ENCODE data around the gene SIPA1L3.

- no peak for TF ChIP-seq CSRNP3 (CRISPR knock-in tag; IDR thresholded peaks at IDR 0.05)
- no peak for TF ChIP-seq ZFP3 (CRISPR knock-in tag; IDR thresholded peaks at IDR 0.05)
- no peak for TF ChIP-seq TCF4 (CRISPR knock-in tag; IDR thresholded peaks at IDR 0.05; ENCODE audit: borderline replicate concordance)
- no peak for TF ChIP-seq PATZ1 (CRISPR knock-in tag; IDR thresholded peaks at IDR 0.05; ENCODE audit: borderline replicate concordance)
- TF ChIP-seq ARNTL (CRISPR knock-in tag; IDR thresholded peaks at IDR 0.05; ENCODE audit: borderline replicate concordance, low read depth) = no peak
- TF ChIP-seq SNAI2 (CRISPR knock-in tag; IDR thresholded peaks at IDR 0.05) = no peak
- TF ChIP-seq ZFP30 (CRISPR knock-in tag; IDR thresholded peaks at IDR 0.05) = no peak
- no peak for TF ChIP-seq RARB (CRISPR knock-in tag; IDR thresholded peaks at IDR 0.05)
- no peak for TF ChIP-seq OSR1 (CRISPR knock-in tag; IDR thresholded peaks at IDR 0.05)
- no peak for TF ChIP-seq POU6F1 (CRISPR knock-in tag; IDR thresholded peaks at IDR 0.05; ENCODE audit: borderline replicate concordance, low read depth)
Observed at GRCh38 chr19:38021352-38021751, 114.3 kb downstream of the SIPA1L3 start.
